Activated CD8-positive, alpha-beta memory T cell treated with anti-CD3 and anti-CD28 coated beads, Interleukin-2, amount 50 U/mL, for 4 hours (primary cell): Measurements from ENCODE around the gene PPARGC1A.

Source experiments
- DNase-seq: peaks from one replicate; pipeline ENCODE4 v3.0.0-alpha.2; 2020

PPARGC1A gene

DNA sequence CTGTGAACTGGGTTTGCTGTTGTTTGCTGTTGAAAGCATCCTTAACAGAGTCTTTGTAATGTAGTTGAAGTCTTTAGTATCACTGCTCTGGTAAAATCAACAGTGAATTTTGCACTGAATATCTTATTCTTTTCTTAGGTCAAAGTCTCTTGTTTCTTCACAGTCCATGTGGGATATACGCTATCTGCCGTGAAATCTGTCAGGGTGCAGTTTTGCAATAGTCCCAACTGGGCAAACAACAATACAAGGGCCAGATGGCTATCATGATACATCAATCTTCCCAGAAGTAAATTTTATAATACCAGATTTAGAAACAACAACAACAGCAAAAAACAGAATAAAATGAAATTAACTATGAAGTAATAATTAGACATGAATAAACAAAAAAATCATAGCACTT is 123.5 kb downstream of the PPARGC1A start:
- no peak for DNase-seq

DNA sequence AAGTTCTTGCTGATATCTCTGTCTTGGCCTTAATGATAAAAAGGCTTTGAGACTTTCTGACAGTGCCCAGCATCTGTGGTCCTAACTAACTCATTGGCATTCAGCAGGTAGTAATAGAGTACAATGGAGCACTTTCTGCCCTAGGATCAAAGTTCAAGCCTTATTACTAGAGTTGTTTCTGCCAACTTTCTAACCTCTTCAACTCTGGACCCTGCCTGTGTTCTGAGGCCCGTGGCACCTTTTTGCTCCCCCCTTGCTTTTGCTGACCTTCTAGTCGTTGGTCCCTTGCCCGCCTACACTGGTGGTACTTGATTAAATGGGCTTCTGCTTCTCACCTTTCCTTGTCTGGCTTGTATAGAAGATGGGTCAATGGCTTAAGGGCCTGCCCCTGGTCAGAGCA is 126.3 kb downstream of the PPARGC1A start:
- no peak for DNase-seq

DNA sequence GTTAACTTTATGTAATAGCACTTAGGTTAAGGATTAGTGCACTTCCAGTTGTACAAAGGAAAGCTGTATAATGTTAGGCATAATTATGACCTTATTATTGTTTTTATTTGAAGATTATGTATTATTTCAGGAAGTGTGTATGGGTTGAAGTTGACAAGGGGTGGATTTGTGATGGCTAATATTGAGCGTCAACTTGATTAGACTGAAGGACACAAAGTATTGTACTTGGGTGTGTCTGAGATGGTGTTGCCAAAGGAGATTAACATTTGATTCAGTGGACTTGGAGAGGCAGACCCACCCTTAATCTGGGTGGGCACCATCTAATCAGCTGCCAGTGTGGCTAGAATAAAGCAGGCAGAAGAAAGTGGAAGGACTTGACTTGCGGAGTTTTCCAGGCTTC is 127.3 kb downstream of the PPARGC1A start:
- no peak for DNase-seq

DNA sequence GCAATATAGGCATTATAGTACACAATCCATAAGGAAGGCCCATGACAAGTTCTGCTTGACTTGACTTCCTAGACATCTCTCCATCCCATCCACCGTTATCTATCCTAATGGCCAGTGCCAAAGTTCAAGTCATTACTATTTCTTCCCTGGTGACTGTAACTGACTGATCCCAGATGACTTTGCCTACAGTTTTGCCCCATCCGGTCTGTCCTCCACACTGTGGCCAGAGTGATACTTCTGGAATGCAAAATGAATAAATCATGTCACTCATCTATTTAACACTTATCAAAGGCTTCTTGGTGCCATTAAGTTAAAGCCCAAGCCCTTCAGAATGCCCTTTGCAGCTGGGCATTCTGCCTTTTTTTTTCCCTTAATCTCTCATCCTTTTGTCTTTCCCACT is 130.8 kb downstream of the PPARGC1A start:
- DNase-seq, result no peak

DNA sequence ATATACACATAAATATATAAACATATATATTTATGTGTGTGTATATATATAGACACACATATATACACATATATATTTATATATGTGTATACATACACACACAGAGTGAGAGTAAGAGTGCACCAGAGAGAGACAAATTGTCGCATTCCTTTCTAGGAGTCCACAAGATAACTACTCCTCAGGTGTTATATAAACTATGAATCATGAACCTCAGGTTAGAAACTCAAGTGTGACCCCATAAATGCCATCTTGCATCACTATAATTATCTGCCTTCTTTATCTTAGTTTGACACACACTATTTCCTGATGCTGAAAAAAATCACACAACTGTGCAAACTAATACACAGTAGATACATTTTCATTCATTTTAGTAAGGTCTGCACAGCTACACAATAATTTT is 135.2 kb downstream of the PPARGC1A start:
- DNase-seq, result no peak

DNA sequence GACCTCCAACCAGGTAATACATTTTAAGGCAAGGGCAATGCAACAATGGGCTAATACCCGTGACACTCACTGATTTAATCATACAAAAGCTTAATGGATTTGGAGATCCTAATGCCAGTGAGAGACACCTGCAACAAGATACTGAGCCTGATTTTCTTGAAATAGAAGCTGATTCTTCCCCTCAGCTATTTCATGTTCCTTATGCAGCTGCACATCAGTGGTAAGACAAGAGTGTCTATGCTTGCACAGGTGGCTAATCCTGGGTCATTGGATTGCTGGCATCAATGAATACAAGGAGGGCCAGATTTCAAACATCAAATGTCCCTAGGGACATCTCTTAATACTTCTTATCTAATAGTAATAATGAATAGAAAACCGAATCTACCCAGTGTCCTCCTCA is 139.7 kb downstream of the PPARGC1A start:
- DNase-seq, result no peak

DNA sequence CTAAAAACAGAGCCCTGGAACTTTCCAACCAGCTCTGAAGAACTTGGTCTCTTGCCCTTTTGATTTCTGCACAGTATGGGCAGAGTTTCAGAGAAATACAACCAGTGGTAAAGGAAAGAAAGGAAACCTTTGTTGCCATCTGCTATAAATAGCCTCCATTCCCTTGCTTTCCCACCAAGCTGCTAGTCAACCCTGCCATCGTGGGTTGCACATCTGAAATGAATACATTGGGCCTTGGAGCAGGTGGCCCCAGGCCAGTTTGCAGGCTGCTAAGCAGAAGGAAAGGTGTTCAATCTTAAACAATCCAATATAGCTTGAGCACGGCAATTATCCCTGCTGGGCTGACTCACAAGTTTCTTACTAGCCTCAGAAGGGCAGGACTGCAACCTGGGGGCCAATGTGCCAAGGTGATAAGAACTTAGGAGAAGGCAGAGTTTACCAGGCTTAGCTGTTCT is 142.5 kb downstream of the PPARGC1A start:
- DNase-seq, result no peak

DNA sequence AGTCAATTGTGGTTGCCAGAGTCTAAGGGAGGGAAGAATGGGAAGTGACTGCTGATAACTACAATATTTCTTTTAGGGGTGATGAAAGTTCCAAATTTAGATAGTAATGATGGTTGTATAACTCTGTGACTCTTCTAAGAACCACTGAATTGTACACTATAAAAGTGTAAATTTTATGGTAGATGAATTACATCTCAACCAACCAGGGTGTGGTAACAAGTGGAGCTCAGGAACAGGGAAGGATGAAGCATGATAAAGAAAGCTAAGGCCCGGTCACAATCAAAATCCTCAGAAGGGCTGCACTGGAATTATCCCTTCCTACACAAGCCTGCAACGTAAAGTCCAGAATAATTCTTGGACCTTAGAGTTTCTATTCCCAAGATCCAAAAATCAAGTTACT is 143.2 kb downstream of the PPARGC1A start:
- DNase-seq, result no peak

DNA sequence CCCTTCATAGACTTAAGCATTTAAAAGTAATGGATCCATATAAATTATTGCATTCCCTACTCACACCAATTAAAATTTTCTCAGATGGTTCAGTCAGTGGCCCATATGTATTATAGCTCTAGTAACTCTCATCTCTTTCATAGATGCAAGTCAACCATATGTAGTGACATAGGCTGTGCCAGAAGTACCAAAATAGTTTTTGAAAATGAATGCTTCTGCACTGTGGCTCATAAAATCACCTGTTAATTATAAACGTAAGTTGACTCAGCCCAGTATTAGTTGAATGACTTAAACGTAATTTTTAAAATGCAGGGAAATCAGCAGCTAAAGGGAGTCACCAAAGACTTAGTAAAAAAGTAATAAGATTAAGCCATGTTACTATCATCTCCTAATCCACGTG is 143.8 kb downstream of the PPARGC1A start:
- DNase-seq, result no peak

DNA sequence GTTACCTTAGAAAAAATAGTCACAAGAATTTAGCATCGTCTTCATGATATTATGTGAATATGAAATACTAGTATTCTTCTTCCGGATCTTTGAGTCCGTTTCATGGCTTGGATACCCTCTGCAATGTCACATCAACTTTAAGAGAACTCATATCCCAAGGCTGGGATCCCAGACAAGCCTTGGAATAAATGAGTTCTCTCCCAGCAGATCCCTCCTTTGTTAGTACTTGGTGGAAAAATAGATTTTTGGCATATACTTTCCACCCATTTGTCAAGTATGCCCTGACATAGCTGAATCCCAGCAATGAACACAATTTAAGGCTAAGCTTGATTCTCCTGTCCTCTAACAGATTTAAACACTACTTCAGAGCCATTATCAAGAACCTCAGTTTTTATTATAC is 144.5 kb downstream of the PPARGC1A start:
- no peak for DNase-seq
